Glomerular visceral epithelial cell (primary cell): ENCODE data around the gene EPS8L2.

Experiments used
- DNase-seq: peaks from one replicate; pipeline ENCODE4 v3.0.0-alpha.2; 2016; ENCODE audit errors: extremely low spot score

Gene EPS8L2

GRCh38 chr11:762421-763072 lies 56.5 kb downstream of the EPS8L2 start:
- DNase-seq, result peak; percentile 85

GRCh38 chr11:763073-763463 lies 57.0 kb downstream of the EPS8L2 start:
- no peak for DNase-seq

GRCh38 chr11:763549-764321 lies 57.7 kb downstream of the EPS8L2 start:
- DNase-seq, result no peak

GRCh38 chr11:764322-765024 lies 58.4 kb downstream of the EPS8L2 start:
- no peak for DNase-seq

GRCh38 chr11:765025-765801 lies 59.2 kb downstream of the EPS8L2 start:
- DNase-seq, result peak; percentile 61

GRCh38 chr11:765802-766091 lies 59.7 kb downstream of the EPS8L2 start:
- no peak for DNase-seq

- no peak for DNase-seq
These were observed 60.3 kb downstream of the EPS8L2 start for GRCh38 chr11:766106-766935.

- no peak for DNase-seq
These were observed 60.8 kb downstream of the EPS8L2 start for GRCh38 chr11:766936-767210.

GRCh38 chr11:767238-767637 lies 61.2 kb downstream of the EPS8L2 start:
- DNase-seq, result no peak

- no peak for DNase-seq
These were observed 64.0 kb downstream of the EPS8L2 start for GRCh38 chr11:769887-770641.

GRCh38 chr11:770642-771616 lies 64.9 kb downstream of the EPS8L2 start:
- no peak for DNase-seq

- no peak for DNase-seq
These were observed 65.7 kb downstream of the EPS8L2 start for GRCh38 chr11:771617-772204.

- DNase-seq, result no peak
These were observed 66.7 kb downstream of the EPS8L2 start for GRCh38 chr11:772429-773390.

GRCh38 chr11:773425-773824 lies 67.4 kb downstream of the EPS8L2 start:
- DNase-seq, result no peak

GRCh38 chr11:773830-774229 lies 67.8 kb downstream of the EPS8L2 start:
- DNase-seq, result no peak

- DNase-seq, result peak; percentile 37
These were observed 69.0 kb downstream of the EPS8L2 start for GRCh38 chr11:774873-775592.

- DNase-seq, result no peak
These were observed 70.2 kb downstream of the EPS8L2 start for GRCh38 chr11:776263-776560.
